ENCODE results near the gene UNC79.
"Not testable (repeated sequence)": the region's sequence is repeated elsewhere in the genome, so short reads cannot be mapped to it uniquely, and the experiment has no call there.

Gene UNC79

DNA sequence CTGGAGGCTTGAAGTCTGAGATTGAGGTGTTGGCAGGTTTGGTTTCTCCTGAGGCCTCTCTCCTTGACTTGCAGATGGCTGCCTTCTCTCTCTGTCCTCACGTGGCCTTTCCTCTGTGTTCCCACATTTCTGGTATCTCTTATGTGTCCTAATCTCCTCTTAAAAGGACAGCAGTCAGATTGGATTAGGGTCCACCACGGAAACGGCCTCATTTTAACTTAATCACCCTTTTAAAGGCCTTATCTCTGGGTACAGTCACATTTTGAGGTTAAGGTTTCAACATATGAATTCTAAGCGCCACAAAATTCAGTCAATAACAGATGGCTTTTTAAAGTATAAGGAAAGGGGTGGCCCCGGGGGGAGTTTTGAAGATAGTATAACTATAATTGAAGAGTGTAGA is 33.5 kb downstream of the UNC79 start:
- no peak for TF ChIP-seq CTCF (conservative IDR thresholded peaks at IDR 0.05)

GRCh38 chr14:93475471-93475870 is 44.7 kb downstream of the UNC79 start:
- H3K27ac ChIP-seq: no peak overlapping the region
- no peak for TF ChIP-seq CTCF (conservative IDR thresholded peaks at IDR 0.05)

More for the DNA sequence above, 33.5 kb downstream of the UNC79 start:
- H3K27ac ChIP-seq: no peak overlapping the region

- TF ChIP-seq CTCF (conservative IDR thresholded peaks at IDR 0.05): no peak
- H3K27ac ChIP-seq: no peak overlapping the region
Measured at GRCh38 chr14:93476305-93476704, 45.6 kb downstream of the UNC79 start.

- H3K27ac ChIP-seq: not testable (repeated sequence)
Measured at GRCh38 chr14:93479074-93479473, 48.3 kb downstream of the UNC79 start.

GRCh38 chr14:93480867-93481266 is 50.1 kb downstream of the UNC79 start:
- no peak overlapping the region for H3K27ac ChIP-seq
- no peak for TF ChIP-seq CTCF (conservative IDR thresholded peaks at IDR 0.05)

DNA sequence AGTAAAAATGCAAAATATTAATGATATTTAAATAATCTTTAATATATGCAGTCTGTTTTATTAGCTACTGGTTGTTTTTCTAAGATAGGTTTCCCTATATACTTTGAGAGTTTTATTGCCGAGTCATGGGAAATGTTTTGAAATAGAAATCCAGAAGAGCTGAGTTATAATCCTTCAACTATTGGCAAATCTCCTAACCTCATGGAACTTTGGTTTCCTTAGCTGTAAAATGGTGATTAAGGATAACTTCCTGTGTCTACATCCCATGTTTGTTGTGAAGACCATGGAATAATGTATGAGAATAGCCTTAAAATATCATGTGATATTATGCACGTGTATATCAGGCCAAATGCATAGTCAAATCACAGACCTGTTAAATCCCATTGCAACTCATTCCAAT is 51.0 kb downstream of the UNC79 start:
- TF ChIP-seq CTCF (conservative IDR thresholded peaks at IDR 0.05): no peak
- H3K27ac ChIP-seq: no peak overlapping the region

DNA sequence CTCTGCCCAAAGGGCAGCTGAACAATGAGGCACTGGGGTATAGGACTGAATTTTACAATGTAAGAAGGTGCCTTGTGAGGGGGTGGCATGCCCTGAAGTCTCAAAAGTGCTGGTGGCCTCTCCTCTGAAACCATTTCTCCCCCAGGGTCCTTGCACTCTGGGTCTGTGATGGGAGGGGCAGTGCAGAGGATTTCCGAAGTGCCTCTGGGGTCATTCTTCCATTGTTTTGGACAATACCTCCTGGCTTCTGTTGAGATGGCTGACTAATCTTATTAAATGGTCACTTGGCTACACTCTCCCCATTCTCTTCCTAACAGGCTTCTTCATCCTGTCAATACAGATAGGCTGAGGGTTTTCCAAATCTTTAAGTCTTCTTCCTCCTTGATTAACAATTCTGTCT is 59.3 kb downstream of the UNC79 start:
- no peak for TF ChIP-seq CTCF (conservative IDR thresholded peaks at IDR 0.05)
- H3K27ac ChIP-seq: no peak overlapping the region

DNA sequence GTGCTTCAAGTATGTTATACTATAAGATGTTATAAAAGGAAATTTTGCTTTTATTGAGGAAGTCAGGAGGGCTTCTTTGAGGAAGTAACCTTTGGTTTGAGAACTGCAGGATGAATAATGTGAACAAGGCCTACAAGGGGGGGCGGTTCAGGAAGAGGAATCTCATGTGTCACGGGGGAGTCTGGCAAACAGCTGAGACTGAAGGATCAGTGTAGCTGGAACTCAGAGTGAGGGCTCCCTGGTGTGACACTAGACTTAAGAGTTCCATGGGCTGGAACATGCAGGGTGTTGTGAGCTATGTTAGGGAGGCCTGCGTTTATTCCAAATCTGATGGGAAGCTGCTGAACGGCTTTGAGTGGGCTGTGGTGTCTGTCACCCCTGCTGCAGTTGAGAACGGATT is 62.3 kb downstream of the UNC79 start:
- no peak for TF ChIP-seq CTCF (conservative IDR thresholded peaks at IDR 0.05)

GRCh38 chr14:93493622-93494021 is 62.9 kb downstream of the UNC79 start:
- not testable (repeated sequence) for H3K27ac ChIP-seq

More for the DNA sequence above, 62.3 kb downstream of the UNC79 start:
- H3K27ac ChIP-seq: no peak overlapping the region

All from VCaP (cell line).